GM19238 (cell line): ENCODE measurements around the gene MAD1L1.
"Not testable (repeated sequence)": the region's sequence is repeated elsewhere in the genome, so short reads cannot be mapped to it uniquely, and the experiment has no call there.

Experiments used
- DNase-seq: peaks from one replicate; pipeline ENCODE4 v3.0.0; 2011; ENCODE audit warnings: low spot score; ENCODE audit not compliant: insufficient read length

The MAD1L1 gene

GRCh38 chr7:1974290-1975101, 258.2 kb downstream of the MAD1L1 start:
- DNase-seq: no peak

- DNase-seq: no peak
Measured at GRCh38 chr7:1973321-1974251, 259.2 kb downstream of the MAD1L1 start.

- no peak for DNase-seq
Measured at GRCh38 chr7:1972744-1973143, 260.0 kb downstream of the MAD1L1 start.

GRCh38 chr7:1971946-1972654, 260.6 kb downstream of the MAD1L1 start:
- no peak for DNase-seq

GRCh38 chr7:1970895-1971294, 261.9 kb downstream of the MAD1L1 start:
- no peak for DNase-seq

- not testable (repeated sequence) for DNase-seq
Measured at GRCh38 chr7:1970285-1970660, 262.5 kb downstream of the MAD1L1 start.

- no peak for DNase-seq
Measured at GRCh38 chr7:1969459-1970284, 263.1 kb downstream of the MAD1L1 start.

- no peak for DNase-seq
Measured at GRCh38 chr7:1968397-1969111, 264.2 kb downstream of the MAD1L1 start.

- no peak for DNase-seq
Measured at GRCh38 chr7:1967512-1968396, 265.0 kb downstream of the MAD1L1 start.

- DNase-seq: no peak
Measured at GRCh38 chr7:1966631-1967200, 266.0 kb downstream of the MAD1L1 start.

GRCh38 chr7:1965579-1966294, 267.0 kb downstream of the MAD1L1 start:
- no peak for DNase-seq

GRCh38 chr7:1964913-1965578, 267.7 kb downstream of the MAD1L1 start:
- no peak for DNase-seq

- DNase-seq: no peak
Measured at GRCh38 chr7:1964211-1964912, 268.4 kb downstream of the MAD1L1 start.

- no peak for DNase-seq
Measured at GRCh38 chr7:1963575-1963974, 269.2 kb downstream of the MAD1L1 start.

- DNase-seq: no peak
Measured at GRCh38 chr7:1961701-1962276, 271.0 kb downstream of the MAD1L1 start.

- DNase-seq: no peak
Measured at GRCh38 chr7:1959305-1959704, 273.4 kb downstream of the MAD1L1 start.
